A549 (cell line): ENCODE results near the gene TTC33. TPM values are rescaled to one million over a fixed set of nuclear protein-coding genes. Genes with fewer than 3 reads are reported as not detected.

Source experiments
- ATAC-seq, 2 experiments: fragments of 200-7000 bp in 1 of 2; fragments of >200 bp in 1 of 2; cut with Nextera tagmentation in 1 of 2; cut with Tn5 transposase in 1 of 2; 3 replicates each; pipeline versions ENCODE4 v1.8.0 to v1.9.1; 2018 to 2020; ENCODE audit warnings: mild to moderate bottlenecking in 1 of 2, moderate library complexity in 1 of 2
- CTCF ChIA-PET: fragments of 300-600 bp; sonication (Branson Sonifier 250); formaldehyde crosslinking; extraction: SDS; loops from one replicate; lab custom pipeline; 2021; ENCODE audit warnings: antibody characterized with exemption, inconsistent platforms; lab: Yijun Ruan, JAX
- POLR2A ChIA-PET: fragments of 350-600 bp; formaldehyde crosslinking; extraction: SDS; loops from one replicate; lab custom pipeline; 2021; ENCODE audit warnings: antibody characterized with exemption, inconsistent platforms; lab: Yijun Ruan, JAX
- DNase-seq, 2 experiments: peaks; one replicate each; pipeline versions ENCODE4 v3.0.0 to v3.0.0-alpha.2; 2011 to 2016; ENCODE audit warnings: low read depth in 1 of 2, low spot score in 1 of 2
- FAIRE-seq: peaks from 2 replicates; lab custom pipeline; 2011; peaks lifted over from hg19 to GRCh38; lab: Jason Lieb, UNC
- H3K27ac ChIP-seq, 2 experiments: fragments of >200 bp; sonication (Bioruptor Twin); formaldehyde crosslinking; 3 replicates each; pipeline ENCODE4 v1.5.1; 2016 to 2017
- H3K4me1 ChIP-seq: fragments of >200 bp; sonication (Bioruptor Twin); formaldehyde crosslinking; 3 replicates; pipeline ENCODE4 v1.6.1; 2016
- H3K4me2 ChIP-seq: fragments of >200 bp; sonication (Bioruptor Twin); formaldehyde crosslinking; 3 replicates; pipeline ENCODE4 v1.6.1; 2016
- H3K4me3 ChIP-seq: fragments of >200 bp; sonication (Bioruptor Twin); formaldehyde crosslinking; 3 replicates; pipeline ENCODE4 v1.5.1; 2016
- H3K9me3 ChIP-seq: fragments of >200 bp; sonication (Bioruptor Twin); formaldehyde crosslinking; 3 replicates; pipeline ENCODE4 v1.6.1; 2016
- ATOH8 ChIP-seq: fragments of 250-450 bp; sonication (Bioruptor Pico); IDR thresholded peaks from 2 replicates; pipeline ENCODE4 v1.5.0; 2020; ENCODE audit warnings: low read depth, mild to moderate bottlenecking, moderate library complexity
- BHLHE40 ChIP-seq: IDR thresholded peaks from 2 replicates; pipeline ENCODE4 v1.6.1; 2012; ENCODE audit warnings: low read depth, low read length, inconsistent platforms
- CBX2 ChIP-seq: fragments of 200-600 bp; sonication (generic); IDR thresholded peaks from 2 replicates; pipeline ENCODE4 v1.6.1; 2016; ENCODE audit warnings: low read depth, mild to moderate bottlenecking, borderline replicate concordance
- ESRRA ChIP-seq: fragments of 150-350 bp; IDR thresholded peaks from 2 replicates; pipeline ENCODE4 v1.6.1; 2014; ENCODE audit warnings: mild to moderate bottlenecking, low read length, borderline replicate concordance
- FOSL2 ChIP-seq, 2 experiments: fragments of 450-650 bp in 1 of 2; fragments of >200 bp in 1 of 2; sonication (Bioruptor Twin) in 1 of 2; formaldehyde crosslinking; IDR thresholded peaks; 2 replicates each; pipeline versions ENCODE4 v1.5.0 to v1.6.1; 2016 to 2020; ENCODE audit warnings: mild to moderate bottlenecking in 1 of 2, moderate library complexity in 1 of 2
- FOXS1 ChIP-seq: fragments of 250-450 bp; sonication (Bioruptor Pico); IDR thresholded peaks from 2 replicates; pipeline ENCODE4 v1.5.0; 2020; ENCODE audit warnings: mild to moderate bottlenecking, moderate library complexity
- HOXB13 ChIP-seq: fragments of 250-450 bp; sonication (Bioruptor Pico); IDR thresholded peaks from 2 replicates; pipeline ENCODE4 v1.5.0; 2020; ENCODE audit warnings: low read depth, mild to moderate bottlenecking, moderate library complexity
- MAX ChIP-seq: IDR thresholded peaks from 2 replicates; pipeline ENCODE4 v1.6.1; 2012
- MAZ ChIP-seq: fragments of 150-350 bp; IDR thresholded peaks from 2 replicates; pipeline ENCODE4 v1.6.1; 2014; ENCODE audit warnings: antibody characterized with exemption, low read depth, low read length, borderline replicate concordance
- NPAS2 ChIP-seq: fragments of 250-450 bp; sonication (Bioruptor Pico); IDR thresholded peaks from 2 replicates; pipeline ENCODE4 v1.8.0; 2022; ENCODE audit warnings: mild to moderate bottlenecking, moderate library complexity, borderline replicate concordance
- PHF8 ChIP-seq: fragments of 200-600 bp; sonication (generic); IDR thresholded peaks from 2 replicates; pipeline ENCODE4 v1.6.1; 2016; ENCODE audit warnings: low read depth, mild to moderate bottlenecking, antibody characterized with exemption, moderate library complexity, borderline replicate concordance
- POLR2A ChIP-seq: IDR thresholded peaks from 2 replicates; pipeline ENCODE4 v1.6.1; 2012; ENCODE audit warnings: mild to moderate bottlenecking, low read length
- SMC3 ChIP-seq: fragments of >200 bp; sonication (Bioruptor Twin); formaldehyde crosslinking; IDR thresholded peaks from 3 replicates; pipeline ENCODE4 v1.6.1; 2018; ENCODE audit warnings: inconsistent platforms
- USF2 ChIP-seq: fragments of 450-650 bp; IDR thresholded peaks from 2 replicates; pipeline ENCODE4 v1.6.1; 2014; ENCODE audit warnings: antibody characterized with exemption
- ZC3H11A ChIP-seq: fragments of 450-650 bp; IDR thresholded peaks from 2 replicates; pipeline ENCODE4 v1.6.1; 2014; ENCODE audit warnings: antibody characterized with exemption, mild to moderate bottlenecking
- ZSCAN20 ChIP-seq: fragments of 250-450 bp; sonication (Bioruptor Pico); IDR thresholded peaks from 2 replicates; pipeline ENCODE4 v1.8.0; 2022; ENCODE audit warnings: mild to moderate bottlenecking, moderate library complexity
- WGBS: methylation state at CpG from one replicate; pipeline ENCODE4 v1.1.6; 2017; ENCODE audit errors: missing lambda C conversion rate; 5-methylcytosine and 5-hydroxymethylcytosine counted together
- polyA plus RNA-seq, 4 experiments: library from polyadenylated mRNA; depleted of rRNA in 3 of 4; stranded (reverse); fragments of >200 nt; fragmentation: RNase III in 1 of 4; extraction: RNeasy Plus Mini Kit Qiagen cat#74134 plus additional on column Dnase treatment in 1 of 4; gene quantifications; 2 replicates in 3 of 4; 3 replicates in 1 of 4; pipeline ENCODE4 v1.2.3, GENCODE V29; 2011 to 2017
- TF ChIP-seq, protein P1 (sequence below): fragments of 250-450 bp; sonication (Bioruptor Pico); IDR thresholded peaks from 2 replicates; pipeline ENCODE4 v1.5.0; 2021; ENCODE audit warnings: mild to moderate bottlenecking, moderate library complexity, borderline replicate concordance
- TF ChIP-seq, protein P2 (sequence below): fragments of >200 bp; sonication (Bioruptor Twin); formaldehyde crosslinking; IDR thresholded peaks from 3 replicates; pipeline ENCODE4 v1.6.1; 2016
- TF ChIP-seq, protein P3 (sequence below): IDR thresholded peaks from 2 replicates; pipeline ENCODE4 v1.6.1; 2012

The TTC33 gene
- polyA plus RNA-seq, 2 of the 4 experiments (the other 2 are of a cell fraction): 17.1 to 19.8 TPM

DNA sequence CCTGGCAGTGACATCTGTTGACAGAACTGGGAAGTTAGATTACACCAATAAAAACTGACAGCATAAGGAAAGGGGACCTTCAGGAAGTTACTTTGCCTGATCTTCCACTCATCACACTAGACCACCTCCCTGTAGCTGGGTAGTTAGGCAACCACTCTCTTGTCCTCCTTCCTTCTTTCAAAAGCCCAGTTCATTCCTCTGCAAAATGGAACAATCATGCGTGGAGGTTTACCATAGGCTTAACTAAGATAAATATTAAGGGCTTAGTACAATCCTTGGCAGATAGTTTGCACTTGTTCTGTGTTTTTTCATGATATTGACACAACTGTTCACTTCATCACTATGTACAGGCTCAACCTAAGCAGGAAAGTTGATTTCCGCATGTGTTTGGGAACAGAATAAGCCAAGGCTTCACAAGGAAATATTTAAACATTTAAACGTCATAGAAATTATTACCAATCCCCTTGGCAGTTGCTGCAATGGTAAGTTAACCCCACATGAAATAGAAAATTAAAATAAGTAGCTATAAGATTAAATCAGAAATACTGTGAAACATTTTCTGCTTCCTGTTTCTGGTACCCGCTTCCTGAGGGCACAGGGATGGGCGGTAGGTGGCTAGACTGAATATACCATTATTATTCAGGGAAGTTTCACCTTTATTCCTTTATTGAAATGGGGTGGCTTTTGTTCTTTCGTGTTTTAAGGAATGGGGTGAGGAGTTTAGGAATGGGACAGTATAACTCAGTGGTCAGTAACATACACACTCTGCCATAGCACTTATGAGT, 86.0 kb downstream of the TTC33 start:
- DNase-seq (no peak), ATAC-seq (0 out of 6 replicates have a peak, but pooled peaks of 1 of the 2 experiments have one; percentile 19), FAIRE-seq (no peak)
- H3K27ac ChIP-seq: no peak overlapping the region
- H3K4me1 ChIP-seq: no peaks in the 10 kb centered on the region; the same call in 2 of the 3 replicates
- no peak overlapping the region for H3K4me2 ChIP-seq
- TF ChIP-seq ZC3H11A: no peak
- TF ChIP-seq, protein P1, sequence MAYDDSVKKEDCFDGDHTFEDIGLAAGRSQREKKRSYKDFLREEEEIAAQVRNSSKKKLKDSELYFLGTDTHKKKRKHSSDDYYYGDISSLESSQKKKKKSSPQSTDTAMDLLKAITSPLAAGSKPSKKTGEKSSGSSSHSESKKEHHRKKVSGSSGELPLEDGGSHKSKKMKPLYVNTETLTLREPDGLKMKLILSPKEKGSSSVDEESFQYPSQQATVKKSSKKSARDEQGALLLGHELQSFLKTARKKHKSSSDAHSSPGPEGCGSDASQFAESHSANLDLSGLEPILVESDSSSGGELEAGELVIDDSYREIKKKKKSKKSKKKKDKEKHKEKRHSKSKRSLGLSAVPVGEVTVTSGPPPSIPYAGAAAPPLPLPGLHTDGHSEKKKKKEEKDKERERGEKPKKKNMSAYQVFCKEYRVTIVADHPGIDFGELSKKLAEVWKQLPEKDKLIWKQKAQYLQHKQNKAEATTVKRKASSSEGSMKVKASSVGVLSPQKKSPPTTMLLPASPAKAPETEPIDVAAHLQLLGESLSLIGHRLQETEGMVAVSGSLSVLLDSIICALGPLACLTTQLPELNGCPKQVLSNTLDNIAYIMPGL (CRISPR knock-in tag): no peak
- TF ChIP-seq SMC3: no peak
- no peak for TF ChIP-seq CBX2
- TF ChIP-seq ZSCAN20: no peak
- TF ChIP-seq BHLHE40: no peak
- no peak for TF ChIP-seq MAX
- TF ChIP-seq USF2: no peak
- no peaks in the 10 kb centered on the region for H3K9me3 ChIP-seq
- POLR2A ChIA-PET: no interaction called here
- CTCF ChIA-PET: no interaction called here
- 63% methylated on average over 6 of the region's 6 CpGs for WGBS
- no peak overlapping the region for H3K4me3 ChIP-seq

- Histone ChIP-seq H3K27ac (no peak overlapping the region), H3K4me1 (no peaks in the 10 kb centered on the region; the same call in 2 of the 3 replicates), H3K4me2 (no peak overlapping the region), H3K4me3 (no peak overlapping the region), H3K9me3 (no peaks in the 10 kb centered on the region)
- no peak for FAIRE-seq
- POLR2A ChIA-PET: no interaction called here
- no peak for DNase-seq
- no peak for ATAC-seq
- CTCF ChIA-PET: interaction anchor here (1.3 kb wide), 1 partner anchor 19 kb away, joined by 5 read pairs; no protein-coding TSS in a partner anchor
- TF ChIP-seq FOSL2 (IDR thresholded peaks at IDR 0.05): no peak
- no peak for TF ChIP-seq FOSL2 (CRISPR knock-in tag; IDR thresholded peaks at IDR 0.05)
- TF ChIP-seq ESRRA: no peak
- TF ChIP-seq USF2: no peak
- no peak for TF ChIP-seq ATOH8 (CRISPR knock-in tag)
- TF ChIP-seq FOXS1 (CRISPR knock-in tag): no peak
- no peak for TF ChIP-seq SMC3
- no peak for TF ChIP-seq BHLHE40
- TF ChIP-seq, protein P2, sequence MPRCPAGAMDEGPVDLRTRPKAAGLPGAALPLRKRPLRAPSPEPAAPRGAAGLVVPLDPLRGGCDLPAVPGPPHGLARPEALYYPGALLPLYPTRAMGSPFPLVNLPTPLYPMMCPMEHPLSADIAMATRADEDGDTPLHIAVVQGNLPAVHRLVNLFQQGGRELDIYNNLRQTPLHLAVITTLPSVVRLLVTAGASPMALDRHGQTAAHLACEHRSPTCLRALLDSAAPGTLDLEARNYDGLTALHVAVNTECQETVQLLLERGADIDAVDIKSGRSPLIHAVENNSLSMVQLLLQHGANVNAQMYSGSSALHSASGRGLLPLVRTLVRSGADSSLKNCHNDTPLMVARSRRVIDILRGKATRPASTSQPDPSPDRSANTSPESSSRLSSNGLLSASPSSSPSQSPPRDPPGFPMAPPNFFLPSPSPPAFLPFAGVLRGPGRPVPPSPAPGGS: no peak
- TF ChIP-seq POLR2A: no peak
These were observed 88.5 kb downstream of the TTC33 start for GRCh38 chr5:40667161-40667663.

- Histone ChIP-seq H3K4me1 (no peaks in the 10 kb centered on the region; the same call in 2 of the 3 replicates), H3K4me2 (no peak overlapping the region), H3K4me3 (no peak overlapping the region), H3K9me3 (no peaks in the 10 kb centered on the region), H3K27ac (no peak overlapping the region)
- CTCF ChIA-PET: interaction anchor here (0.9 to 1.3 kb wide), 2 partner anchors 13 to 19 kb away, joined by 3 to 5 read pairs; no protein-coding TSS in a partner anchor
- ATAC-seq (no peak), DNase-seq (no peak), FAIRE-seq (no peak)
- TF ChIP-seq NPAS2 (CRISPR knock-in tag): no peak
- TF ChIP-seq HOXB13 (CRISPR knock-in tag): no peak
- no peak for TF ChIP-seq ZSCAN20
- TF ChIP-seq PHF8: no peak
- TF ChIP-seq ZC3H11A: no peak
- TF ChIP-seq, protein P1 (CRISPR knock-in tag): no peak
- no peak for TF ChIP-seq MAZ
- TF ChIP-seq, protein P3, sequence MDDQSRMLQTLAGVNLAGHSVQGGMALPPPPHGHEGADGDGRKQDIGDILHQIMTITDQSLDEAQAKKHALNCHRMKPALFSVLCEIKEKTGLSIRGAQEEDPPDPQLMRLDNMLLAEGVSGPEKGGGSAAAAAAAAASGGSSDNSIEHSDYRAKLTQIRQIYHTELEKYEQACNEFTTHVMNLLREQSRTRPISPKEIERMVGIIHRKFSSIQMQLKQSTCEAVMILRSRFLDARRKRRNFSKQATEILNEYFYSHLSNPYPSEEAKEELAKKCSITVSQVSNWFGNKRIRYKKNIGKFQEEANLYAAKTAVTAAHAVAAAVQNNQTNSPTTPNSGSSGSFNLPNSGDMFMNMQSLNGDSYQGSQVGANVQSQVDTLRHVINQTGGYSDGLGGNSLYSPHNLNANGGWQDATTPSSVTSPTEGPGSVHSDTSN: no peak
- TF ChIP-seq ESRRA: no peak
- POLR2A ChIA-PET: no interaction called here
- WGBS: 36% methylated on average over 1 of the region's 1 CpG
These were observed 89.1 kb downstream of the TTC33 start for GRCh38 chr5:40666657-40667056.
